GM12878 (cell line): ENCODE results near the gene ZNF839. TPM values are rescaled to one million over a fixed set of nuclear protein-coding genes. Genes with fewer than 3 reads are reported as not detected.

ENCODE experiments used
- ATAC-seq: fragments of 200-7000 bp; cut with Tn5 transposase; 3 replicates; pipeline ENCODE4 v1.9.1; 2020; ENCODE audit warnings: mild to moderate bottlenecking, moderate library complexity
- BruUV-seq: library from RNA; stranded (reverse); fragments of 400-500 nt; replicated peaks from 2 replicates; lab custom pipeline; 2021; lab: Mats Ljungman, UMichigan
- CTCF ChIA-PET: fragments of 300-600 bp; sonication (Branson Sonifier 250); formaldehyde crosslinking; extraction: SDS; loops from one replicate; lab custom pipeline; 2021; ENCODE audit warnings: inconsistent platforms; lab: Yijun Ruan, JAX
- POLR2A ChIA-PET: fragments of 350-600 bp; formaldehyde crosslinking; extraction: SDS; loops from one replicate; lab custom pipeline; 2021; ENCODE audit warnings: inconsistent platforms; lab: Charles Lee
- RAD21 ChIA-PET: fragments of 300-600 bp; sonication (Branson Sonifier 250); formaldehyde crosslinking; loops from one replicate; lab custom pipeline; 2023; ENCODE audit warnings: antibody characterized with exemption; ENCODE audit not compliant: unreplicated experiment; lab: Charles Lee
- SMC1A ChIA-PET: fragments of 300-600 bp; sonication (Branson Sonifier 250); formaldehyde crosslinking; loops from one replicate; lab custom pipeline; 2023; ENCODE audit not compliant: unreplicated experiment, uncharacterized antibody; lab: Charles Lee
- DNase-seq: peaks from one replicate; pipeline ENCODE4 v3.0.0-alpha.2; 2011; ENCODE audit warnings: low read depth, low spot score
- FAIRE-seq: peaks from 3 replicates; lab custom pipeline; 2011; peaks lifted over from hg19 to GRCh38; lab: Jason Lieb, UNC
- H2AFZ ChIP-seq: 2 replicates; pipeline ENCODE4 v1.6.0; 2011; ENCODE audit warnings: low read depth, low read length, control low read depth; ENCODE audit not compliant: control insufficient read depth
- H3K27ac ChIP-seq: 2 replicates; pipeline ENCODE4 v1.5.1; 2011; ENCODE audit warnings: control low read depth; ENCODE audit not compliant: control insufficient read depth, insufficient read depth
- H3K27me3 ChIP-seq, 2 experiments: replicated peaks in 1 of 2; 2 replicates each; pipeline versions ENCODE4 v1.6.0 to v1.6.1; 2011; ENCODE audit warnings: low read length in 1 of 2; ENCODE audit not compliant: control insufficient read depth in 2 of 2, insufficient read depth in 2 of 2
- H3K36me3 ChIP-seq, 2 experiments: 2 replicates each; pipeline ENCODE4 v1.5.1; 2011; ENCODE audit warnings: low read length in 1 of 2; ENCODE audit not compliant: control insufficient read depth in 2 of 2, insufficient read depth in 2 of 2
- H3K4me1 ChIP-seq: 2 replicates; pipeline ENCODE4 v1.6.1; 2011; ENCODE audit warnings: mild to moderate bottlenecking, low read length, moderate library complexity, mixed read lengths; ENCODE audit not compliant: control insufficient read depth, insufficient read depth
- H3K4me2 ChIP-seq: 2 replicates; pipeline ENCODE4 v1.6.0; 2011; ENCODE audit warnings: control low read depth; ENCODE audit not compliant: control insufficient read depth, insufficient read depth
- H3K4me3 ChIP-seq: fragments of 200-600 bp; sonication (generic); 2 replicates; pipeline ENCODE4 v1.5.1; 2016
- H3K79me2 ChIP-seq: 2 replicates; pipeline ENCODE4 v1.6.0; 2011; ENCODE audit warnings: low read length; ENCODE audit not compliant: control insufficient read depth, insufficient read depth
- H3K9ac ChIP-seq: 2 replicates; pipeline ENCODE4 v1.8.0; 2011; ENCODE audit warnings: low read length, control low read depth, mixed read lengths; ENCODE audit not compliant: control insufficient read depth, insufficient read depth
- H3K9me3 ChIP-seq: replicated peaks from 3 replicates; pipeline ENCODE4 v1.5.1; 2011; ENCODE audit warnings: mild to moderate bottlenecking, low read length; ENCODE audit not compliant: control insufficient read depth, insufficient read depth
- H4K20me1 ChIP-seq: 2 replicates; pipeline ENCODE4 v1.6.0; 2011; ENCODE audit not compliant: control insufficient read depth, insufficient read depth
- EZH2 ChIP-seq: IDR thresholded peaks from 2 replicates; pipeline ENCODE4 v1.6.1; 2012; ENCODE audit warnings: low read depth, mild to moderate bottlenecking, control low read depth, inconsistent platforms, low read length, borderline replicate concordance; ENCODE audit not compliant: control insufficient read depth
- GABPA ChIP-seq: IDR thresholded peaks from 2 replicates; pipeline ENCODE4 v1.6.1; 2014; ENCODE audit warnings: antibody characterized with exemption, low read depth, mild to moderate bottlenecking, inconsistent platforms
- HDAC6 ChIP-seq: fragments of 200-600 bp; sonication (generic); IDR thresholded peaks from one replicate; pipeline ENCODE4 v1.8.0; 2017; ENCODE audit warnings: antibody characterized with exemption; ENCODE audit not compliant: unreplicated experiment
- KAT2A ChIP-seq: conservative IDR thresholded peaks from 2 replicates; pipeline ENCODE4 v1.6.1; 2011; ENCODE audit warnings: low read depth, low read length; ENCODE audit not compliant: control insufficient read depth
- LARP7 ChIP-seq: fragments of 450-650 bp; IDR thresholded peaks from 2 replicates; pipeline ENCODE4 v1.6.1; 2017; ENCODE audit warnings: mild to moderate bottlenecking
- PML ChIP-seq: IDR thresholded peaks from 2 replicates; pipeline ENCODE4 v1.6.1; 2012; ENCODE audit warnings: low read length, inconsistent platforms
- POLR2A ChIP-seq: IDR thresholded peaks from 2 replicates; pipeline ENCODE4 v1.6.1; 2011; ENCODE audit warnings: low read depth, mild to moderate bottlenecking, low read length
- RAD21 ChIP-seq: IDR thresholded peaks from 2 replicates; pipeline ENCODE4 v1.6.1; 2011; ENCODE audit warnings: mild to moderate bottlenecking, low read depth, low read length, moderate library complexity; ENCODE audit not compliant: insufficient read depth
- RB1 ChIP-seq: fragments of 450-650 bp; formaldehyde crosslinking; IDR thresholded peaks from 2 replicates; pipeline ENCODE4 v1.6.1; 2017; ENCODE audit warnings: mild to moderate bottlenecking, borderline replicate concordance
- SMAD1 ChIP-seq: fragments of 450-650 bp; IDR thresholded peaks from 2 replicates; pipeline ENCODE4 v1.6.1; 2018; ENCODE audit warnings: mild to moderate bottlenecking, low read depth; ENCODE audit not compliant: partially characterized antibody
- SMAD5 ChIP-seq: IDR thresholded peaks from 2 replicates; pipeline ENCODE4 v1.6.1; 2016; ENCODE audit warnings: antibody characterized with exemption, low read depth
- TCF7 ChIP-seq: IDR thresholded peaks from 2 replicates; pipeline ENCODE4 v1.6.1; 2014; ENCODE audit warnings: antibody characterized with exemption, borderline replicate concordance
- WGBS: methylation state at CpG from one replicate; pipeline ENCODE4 v1.1.6; 2016; ENCODE audit warnings: low lambda C conversion rate; ENCODE audit not compliant: insufficient replicate concordance, insufficient coverage; ENCODE audit errors: missing lambda C conversion rate; 5-methylcytosine and 5-hydroxymethylcytosine counted together
- in situ Hi-C: fragments of 300-500 bp; cut with MboI; formaldehyde crosslinking; loops from 9 replicates; pipeline ENCODE4 v1.14.3; 2018; ENCODE audit warnings: mixed read lengths
- intact Hi-C: fragments of 100-400 bp; cut with micrococcal nuclease; formaldehyde crosslinking; loops from one replicate; pipeline ENCODE4 v1.14.2; 2022; ENCODE audit not compliant: unreplicated experiment
- polyA plus RNA-seq, 11 experiments: library from polyadenylated mRNA; depleted of rRNA in 4 of 11; unstranded in 6 of 11; stranded (reverse) in 5 of 11; fragments of >200 nt; fragmentation: Nextera tagmentation in 4 of 11; fragmentation: Illumina TruSeq in 1 of 11; extraction: Ambion mirVana in 4 of 11; extraction: Trizol in 1 of 11; gene quantifications; 1 replicate in 1 of 11; 2 replicates in 10 of 11; pipeline versions ENCODE4 v1.2.1 to v1.2.3, GENCODE V29; 2011 to 2016; ENCODE audit warnings: inconsistent platforms in 2 of 11, missing spikeins in 2 of 11, low read depth in 1 of 11
- total RNA-seq, 4 experiments: library from RNA; depleted of rRNA in 3 of 4; stranded (reverse); fragments of >200 nt in 3 of 4; fragmentation: Illumina TruSeq in 1 of 4; extraction: Trizol in 1 of 4; gene quantifications; 2 replicates each; pipeline versions ENCODE4 v1.2.1 to v1.2.3, GENCODE V29; 2013 to 2021
- TF ChIP-seq, protein P1 (sequence below): fragments of 450-650 bp; IDR thresholded peaks from 2 replicates; pipeline ENCODE4 v1.6.1; 2017; ENCODE audit warnings: antibody characterized with exemption, mild to moderate bottlenecking, moderate library complexity
- TF ChIP-seq, protein P2 (sequence below): fragments of 450-650 bp; IDR thresholded peaks from 2 replicates; pipeline ENCODE4 v1.6.1; 2017; ENCODE audit warnings: borderline replicate concordance
- TF ChIP-seq, protein P3 (sequence below): fragments of 150-350 bp; IDR thresholded peaks from 2 replicates; pipeline ENCODE4 v1.6.1; 2014; ENCODE audit warnings: mild to moderate bottlenecking, low read depth, low read length
- TF ChIP-seq, protein P4 (sequence below): fragments of 450-650 bp; IDR thresholded peaks from 2 replicates; pipeline ENCODE4 v1.6.1; 2018; ENCODE audit warnings: mild to moderate bottlenecking, low read depth, moderate library complexity; ENCODE audit not compliant: partially characterized antibody

Gene ZNF839
- total and polyA plus RNA-seq, 10 of the 15 experiments (the other 5 are each of a cell fraction or from before 2014, with no cell fraction given), result 1.4 to 14.4 (median 8.6) TPM

DNA sequence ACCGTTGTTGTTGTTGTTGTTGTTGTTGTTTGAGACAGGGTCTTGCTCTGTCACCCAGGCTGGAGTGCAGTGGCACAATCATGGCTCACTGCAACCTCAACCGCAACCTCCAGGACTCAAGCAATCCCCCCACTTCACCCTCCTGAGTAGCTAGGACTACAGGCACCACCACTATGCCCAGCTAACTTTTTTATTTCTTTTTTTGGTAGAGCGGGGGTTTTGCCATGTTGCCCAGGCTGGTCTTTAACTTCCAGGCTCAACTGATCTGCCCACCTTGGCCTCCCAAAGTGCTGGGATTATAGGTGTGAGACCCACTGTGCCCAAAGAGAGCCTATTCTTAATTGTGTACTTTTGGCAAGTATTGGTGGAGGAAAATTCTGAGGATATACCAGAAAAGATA is 40.3 kb upstream of the ZNF839 start:
- Histone ChIP-seq H3K79me2 (no peaks in the 10 kb centered on the region), H3K4me3 (no peak overlapping the region), H3K4me1 (no peaks in the 10 kb centered on the region), H3K9me3 (no peaks in the 10 kb centered on the region), H3K4me2 (no peak overlapping the region), H4K20me1 (no peaks in the 10 kb centered on the region), H3K27me3 (no peaks in the 10 kb centered on the region), H3K9ac (no peak overlapping the region), H3K36me3 (no peaks in the 10 kb centered on the region), H2AFZ (no peak overlapping the region), H3K27ac (no peak overlapping the region)
- DNase-seq (no peak), ATAC-seq (no peak), FAIRE-seq (no peak)
- 62% methylated on average over 3 of the region's 3 CpGs for WGBS
- ChIA-PET CTCF (no interaction called here), SMC1A (no interaction called here), RAD21 (no interaction called here), POLR2A (no interaction called here)
- in situ Hi-C loops (no loop called here), intact Hi-C loops (no loop called here)
- no TSS peak for BruUV-seq
- TF ChIP-seq TCF7 (no peak), LARP7 (no peak), RAD21 (no peak), SMAD5 (no peak), PML (no peak), GABPA (no peak), POLR2A (no peak), RB1 (no peak), HDAC6 (no peak), KAT2A (no peak), EZH2 (no peak), SMAD1 (no peak)
- TF ChIP-seq, protein P1, sequence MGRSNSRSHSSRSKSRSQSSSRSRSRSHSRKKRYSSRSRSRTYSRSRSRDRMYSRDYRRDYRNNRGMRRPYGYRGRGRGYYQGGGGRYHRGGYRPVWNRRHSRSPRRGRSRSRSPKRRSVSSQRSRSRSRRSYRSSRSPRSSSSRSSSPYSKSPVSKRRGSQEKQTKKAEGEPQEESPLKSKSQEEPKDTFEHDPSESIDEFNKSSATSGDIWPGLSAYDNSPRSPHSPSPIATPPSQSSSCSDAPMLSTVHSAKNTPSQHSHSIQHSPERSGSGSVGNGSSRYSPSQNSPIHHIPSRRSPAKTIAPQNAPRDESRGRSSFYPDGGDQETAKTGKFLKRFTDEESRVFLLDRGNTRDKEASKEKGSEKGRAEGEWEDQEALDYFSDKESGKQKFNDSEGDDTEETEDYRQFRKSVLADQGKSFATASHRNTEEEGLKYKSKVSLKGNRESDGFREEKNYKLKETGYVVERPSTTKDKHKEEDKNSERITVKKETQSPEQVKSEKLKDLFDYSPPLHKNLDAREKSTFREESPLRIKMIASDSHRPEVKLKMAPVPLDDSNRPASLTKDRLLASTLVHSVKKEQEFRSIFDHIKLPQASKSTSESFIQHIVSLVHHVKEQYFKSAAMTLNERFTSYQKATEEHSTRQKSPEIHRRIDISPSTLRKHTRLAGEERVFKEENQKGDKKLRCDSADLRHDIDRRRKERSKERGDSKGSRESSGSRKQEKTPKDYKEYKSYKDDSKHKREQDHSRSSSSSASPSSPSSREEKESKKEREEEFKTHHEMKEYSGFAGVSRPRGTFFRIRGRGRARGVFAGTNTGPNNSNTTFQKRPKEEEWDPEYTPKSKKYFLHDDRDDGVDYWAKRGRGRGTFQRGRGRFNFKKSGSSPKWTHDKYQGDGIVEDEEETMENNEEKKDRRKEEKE, result no peak
- TF ChIP-seq, protein P2, sequence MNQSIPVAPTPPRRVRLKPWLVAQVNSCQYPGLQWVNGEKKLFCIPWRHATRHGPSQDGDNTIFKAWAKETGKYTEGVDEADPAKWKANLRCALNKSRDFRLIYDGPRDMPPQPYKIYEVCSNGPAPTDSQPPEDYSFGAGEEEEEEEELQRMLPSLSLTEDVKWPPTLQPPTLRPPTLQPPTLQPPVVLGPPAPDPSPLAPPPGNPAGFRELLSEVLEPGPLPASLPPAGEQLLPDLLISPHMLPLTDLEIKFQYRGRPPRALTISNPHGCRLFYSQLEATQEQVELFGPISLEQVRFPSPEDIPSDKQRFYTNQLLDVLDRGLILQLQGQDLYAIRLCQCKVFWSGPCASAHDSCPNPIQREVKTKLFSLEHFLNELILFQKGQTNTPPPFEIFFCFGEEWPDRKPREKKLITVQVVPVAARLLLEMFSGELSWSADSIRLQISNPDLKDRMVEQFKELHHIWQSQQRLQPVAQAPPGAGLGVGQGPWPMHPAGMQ, result no peak
- TF ChIP-seq, protein P3, sequence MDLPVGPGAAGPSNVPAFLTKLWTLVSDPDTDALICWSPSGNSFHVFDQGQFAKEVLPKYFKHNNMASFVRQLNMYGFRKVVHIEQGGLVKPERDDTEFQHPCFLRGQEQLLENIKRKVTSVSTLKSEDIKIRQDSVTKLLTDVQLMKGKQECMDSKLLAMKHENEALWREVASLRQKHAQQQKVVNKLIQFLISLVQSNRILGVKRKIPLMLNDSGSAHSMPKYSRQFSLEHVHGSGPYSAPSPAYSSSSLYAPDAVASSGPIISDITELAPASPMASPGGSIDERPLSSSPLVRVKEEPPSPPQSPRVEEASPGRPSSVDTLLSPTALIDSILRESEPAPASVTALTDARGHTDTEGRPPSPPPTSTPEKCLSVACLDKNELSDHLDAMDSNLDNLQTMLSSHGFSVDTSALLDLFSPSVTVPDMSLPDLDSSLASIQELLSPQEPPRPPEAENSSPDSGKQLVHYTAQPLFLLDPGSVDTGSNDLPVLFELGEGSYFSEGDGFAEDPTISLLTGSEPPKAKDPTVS, result no peak
- TF ChIP-seq, protein P4, sequence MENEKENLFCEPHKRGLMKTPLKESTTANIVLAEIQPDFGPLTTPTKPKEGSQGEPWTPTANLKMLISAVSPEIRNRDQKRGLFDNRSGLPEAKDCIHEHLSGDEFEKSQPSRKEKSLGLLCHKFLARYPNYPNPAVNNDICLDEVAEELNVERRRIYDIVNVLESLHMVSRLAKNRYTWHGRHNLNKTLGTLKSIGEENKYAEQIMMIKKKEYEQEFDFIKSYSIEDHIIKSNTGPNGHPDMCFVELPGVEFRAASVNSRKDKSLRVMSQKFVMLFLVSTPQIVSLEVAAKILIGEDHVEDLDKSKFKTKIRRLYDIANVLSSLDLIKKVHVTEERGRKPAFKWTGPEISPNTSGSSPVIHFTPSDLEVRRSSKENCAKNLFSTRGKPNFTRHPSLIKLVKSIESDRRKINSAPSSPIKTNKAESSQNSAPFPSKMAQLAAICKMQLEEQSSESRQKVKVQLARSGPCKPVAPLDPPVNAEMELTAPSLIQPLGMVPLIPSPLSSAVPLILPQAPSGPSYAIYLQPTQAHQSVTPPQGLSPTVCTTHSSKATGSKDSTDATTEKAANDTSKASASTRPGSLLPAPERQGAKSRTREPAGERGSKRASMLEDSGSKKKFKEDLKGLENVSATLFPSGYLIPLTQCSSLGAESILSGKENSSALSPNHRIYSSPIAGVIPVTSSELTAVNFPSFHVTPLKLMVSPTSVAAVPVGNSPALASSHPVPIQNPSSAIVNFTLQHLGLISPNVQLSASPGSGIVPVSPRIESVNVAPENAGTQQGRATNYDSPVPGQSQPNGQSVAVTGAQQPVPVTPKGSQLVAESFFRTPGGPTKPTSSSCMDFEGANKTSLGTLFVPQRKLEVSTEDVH, result no peak
